GM12872 (cell line): Measurements from ENCODE around the gene APPL1.

Source experiments
- CTCF ChIP-seq: IDR thresholded peaks from 3 replicates; pipeline ENCODE4 v1.5.1; 2011; ENCODE audit warnings: low read depth, mild to moderate bottlenecking, low read length, moderate library complexity; ENCODE audit not compliant: insufficient read depth

The APPL1 gene

GRCh38 chr3:57244946-57245345 is 17.4 kb downstream of the APPL1 start:
- no peak for TF ChIP-seq CTCF

GRCh38 chr3:57252404-57252803 is 24.9 kb downstream of the APPL1 start:
- TF ChIP-seq CTCF = no peak

- TF ChIP-seq CTCF = no peak
Observed at GRCh38 chr3:57256844-57257243, 29.3 kb downstream of the APPL1 start.

- no peak for TF ChIP-seq CTCF
Observed at GRCh38 chr3:57257678-57258077, 30.1 kb downstream of the APPL1 start.

DNA sequence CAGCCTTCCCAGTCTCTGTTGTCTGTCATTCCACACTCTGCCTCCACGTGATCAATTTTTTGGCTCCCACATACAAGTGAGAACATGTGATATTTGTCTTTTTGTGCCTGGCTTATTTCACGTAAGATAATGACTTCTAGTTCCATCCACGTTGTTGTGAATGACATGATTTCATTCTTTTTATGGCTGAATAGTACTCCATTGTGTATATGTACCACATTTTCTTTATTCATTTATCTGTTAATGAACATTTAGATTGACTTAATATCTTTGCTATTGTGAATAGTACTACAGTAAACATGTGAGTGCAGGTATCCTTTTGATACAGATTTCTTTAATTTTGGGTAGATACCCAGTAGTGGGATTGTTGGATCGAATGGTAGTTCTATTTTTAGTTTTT is 33.6 kb downstream of the APPL1 start:
- no peak for TF ChIP-seq CTCF

- no peak for TF ChIP-seq CTCF
Observed at GRCh38 chr3:57261929-57262328, 34.4 kb downstream of the APPL1 start.

DNA sequence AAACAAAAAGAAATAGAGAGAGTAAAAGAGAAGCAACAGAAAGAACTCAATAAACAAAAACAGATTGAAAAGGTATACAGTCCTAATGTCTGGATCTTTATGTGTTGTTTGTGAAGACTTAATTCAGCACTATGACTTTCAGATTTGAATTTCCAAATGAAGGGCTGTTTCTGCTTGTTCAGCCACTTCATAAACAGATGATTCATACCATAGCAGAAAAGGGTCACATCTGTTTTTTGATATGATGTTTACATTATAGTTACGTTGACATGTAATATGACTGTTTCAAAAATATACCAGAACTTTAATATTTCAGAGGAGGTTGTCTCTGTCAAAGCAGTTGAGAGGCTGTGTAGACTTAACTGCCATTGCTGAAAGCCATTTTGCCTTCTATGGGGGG is 40.9 kb downstream of the APPL1 start:
- TF ChIP-seq CTCF = no peak

DNA sequence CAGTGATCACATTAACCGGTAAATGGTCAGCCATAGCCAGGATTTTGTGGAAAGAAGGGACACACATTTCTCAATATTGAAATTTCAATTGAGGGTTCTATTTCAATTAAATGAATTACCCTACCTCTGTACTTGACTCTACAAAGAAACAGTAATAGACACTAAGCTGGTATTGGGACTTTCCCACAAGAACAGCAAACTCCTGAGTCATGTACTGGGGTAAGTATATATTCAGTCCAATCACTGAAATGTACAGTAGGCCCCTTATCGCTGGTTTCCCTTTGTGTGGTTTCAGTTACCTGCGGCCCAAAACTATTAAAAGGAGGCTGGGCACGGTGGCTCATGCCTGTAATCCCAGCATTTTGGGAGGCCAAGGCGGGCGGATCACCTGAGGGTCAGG is 47.3 kb downstream of the APPL1 start:
- no peak for TF ChIP-seq CTCF
